ENCODE measurements around the gene GPR119. TPM values are rescaled to one million over a fixed set of nuclear protein-coding genes. Genes with fewer than 3 reads are reported as not detected.
"Not testable (repeated sequence)": the region's sequence is repeated elsewhere in the genome, so short reads cannot be mapped to it uniquely, and the experiment has no call there.

GPR119 gene
- not detected for total RNA-seq

- DNase-seq, result no peak
These were observed at the start of gene GPR119 for GRCh38 chrX:130385520-130385919. Gene GPR119 (minus strand): TSS chrX:130385674. CDS start chrX:130385447, 227 bp downstream.

DNA sequence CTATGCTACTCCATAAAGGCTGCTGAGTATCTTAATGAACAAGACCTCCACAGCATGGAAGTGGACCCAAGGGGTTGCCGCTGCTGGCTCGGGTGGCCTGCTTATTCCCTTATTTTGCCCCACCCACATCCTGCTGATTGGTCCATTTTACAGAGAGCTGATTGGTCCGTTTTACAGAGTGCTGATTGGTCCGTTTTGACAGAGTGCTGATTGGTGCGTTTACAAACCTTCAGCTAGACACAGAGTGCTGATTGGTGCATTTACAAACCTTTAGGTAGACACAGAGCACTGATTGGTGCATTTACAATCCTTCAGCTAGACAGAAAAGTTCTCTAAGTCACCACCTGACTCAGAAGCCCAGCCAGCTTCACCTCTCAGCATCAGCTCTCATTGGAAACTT lies 43.8 kb upstream of the GPR119 start:
- DNase-seq, result not testable (repeated sequence)

DNA sequence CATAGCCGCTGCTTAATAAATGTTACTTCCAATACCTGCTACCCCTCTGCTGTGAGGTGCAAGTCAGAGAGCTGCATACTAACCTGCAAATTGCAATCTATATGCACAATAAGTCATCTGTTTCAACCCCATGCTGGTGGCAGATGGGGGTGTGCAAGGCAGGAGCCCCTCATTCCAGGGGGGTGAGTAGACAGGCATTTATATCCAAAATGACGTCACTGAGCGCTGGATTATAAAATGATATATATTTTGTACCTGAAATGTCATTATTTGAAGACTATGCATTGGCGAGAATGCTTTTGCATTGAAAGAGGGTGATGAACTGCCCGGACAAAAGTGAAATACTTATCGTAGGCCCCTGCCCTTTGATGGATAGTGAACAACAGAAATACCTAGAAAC lies 41.1 kb upstream of the GPR119 start:
- DNase-seq, result no peak

DNA sequence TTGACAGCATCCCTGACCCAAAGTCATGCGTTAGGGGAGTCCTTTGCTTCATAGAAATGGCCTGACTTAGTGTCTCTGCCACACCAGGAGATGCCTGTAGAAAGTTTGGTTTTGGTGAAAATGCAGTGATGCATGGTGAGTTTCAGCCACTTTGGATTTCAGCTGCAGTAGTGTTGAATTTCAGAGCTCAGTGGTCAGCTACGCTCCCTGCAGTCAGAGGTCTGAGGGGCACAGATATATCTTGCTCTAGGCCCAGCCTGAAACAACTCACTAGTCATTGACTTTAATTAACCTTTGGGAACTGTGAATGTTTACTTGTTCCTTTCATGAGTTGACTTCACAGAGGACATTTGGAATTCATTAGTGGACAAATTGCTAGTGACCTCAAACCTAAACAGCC lies 33.8 kb upstream of the GPR119 start:
- no peak for DNase-seq

GRCh38 chrX:130418740-130419139 lies 33.3 kb upstream of the GPR119 start:
- DNase-seq, result no peak

DNA sequence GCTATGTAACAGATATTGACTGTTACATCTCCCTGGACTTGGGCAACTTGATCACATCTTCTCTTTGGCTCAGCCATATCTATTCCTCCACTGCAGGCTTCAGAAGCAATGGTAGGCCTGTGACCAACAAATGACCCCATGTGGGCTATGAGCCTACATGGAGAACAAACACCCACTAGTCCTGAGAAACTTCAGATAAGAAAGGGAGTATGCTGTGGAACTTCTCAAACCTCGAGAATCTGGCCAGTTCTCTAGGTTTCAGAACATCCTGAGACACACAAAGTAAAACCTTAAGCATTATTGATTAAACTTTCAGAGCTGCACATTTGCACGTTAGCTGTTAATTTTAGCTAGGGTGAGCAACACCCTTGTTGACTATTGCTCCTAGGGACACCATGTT lies 32.6 kb upstream of the GPR119 start:
- DNase-seq, result no peak

- no peak for DNase-seq
These were observed 31.3 kb upstream of the GPR119 start for GRCh38 chrX:130416785-130417184.

DNA sequence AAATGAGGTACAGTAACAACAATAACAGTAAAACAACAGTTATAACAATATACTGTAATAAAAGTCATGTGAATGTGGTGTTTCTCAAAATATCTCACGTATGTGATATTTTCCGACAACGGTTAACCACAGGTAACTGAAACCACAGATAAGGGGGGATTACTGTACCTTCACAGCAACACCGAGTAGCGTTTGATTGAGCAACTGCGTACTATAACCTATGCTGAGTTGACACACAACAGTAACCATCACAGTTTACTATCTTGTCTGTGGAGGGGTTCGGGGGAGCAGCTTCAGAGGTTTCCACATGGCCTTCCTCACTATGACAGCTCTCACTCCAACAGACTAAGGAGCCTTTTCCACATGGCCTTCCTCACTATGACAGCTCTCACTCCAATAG lies 29.7 kb upstream of the GPR119 start:
- no peak for DNase-seq

DNA sequence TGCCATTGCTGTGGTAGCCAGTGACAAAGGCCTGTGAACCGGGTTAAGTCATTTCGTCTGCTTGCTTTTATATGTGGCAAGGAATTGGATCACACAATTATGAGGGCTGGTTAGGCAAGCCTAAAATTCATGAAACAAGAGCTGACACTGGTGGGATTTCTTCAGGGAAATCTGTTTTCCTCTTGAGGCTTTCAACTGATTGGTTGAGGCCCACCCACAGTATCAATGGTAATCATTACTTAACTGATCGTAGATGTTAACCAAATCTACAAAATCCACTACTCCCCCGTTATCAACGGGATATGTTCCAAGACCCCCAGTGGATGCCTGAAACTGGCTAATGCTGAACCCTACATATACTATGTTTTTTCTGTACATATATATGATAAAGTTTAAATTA lies 29.3 kb upstream of the GPR119 start:
- DNase-seq, result no peak

- DNase-seq, result no peak
These were observed 27.9 kb upstream of the GPR119 start for GRCh38 chrX:130413415-130413814.

DNA sequence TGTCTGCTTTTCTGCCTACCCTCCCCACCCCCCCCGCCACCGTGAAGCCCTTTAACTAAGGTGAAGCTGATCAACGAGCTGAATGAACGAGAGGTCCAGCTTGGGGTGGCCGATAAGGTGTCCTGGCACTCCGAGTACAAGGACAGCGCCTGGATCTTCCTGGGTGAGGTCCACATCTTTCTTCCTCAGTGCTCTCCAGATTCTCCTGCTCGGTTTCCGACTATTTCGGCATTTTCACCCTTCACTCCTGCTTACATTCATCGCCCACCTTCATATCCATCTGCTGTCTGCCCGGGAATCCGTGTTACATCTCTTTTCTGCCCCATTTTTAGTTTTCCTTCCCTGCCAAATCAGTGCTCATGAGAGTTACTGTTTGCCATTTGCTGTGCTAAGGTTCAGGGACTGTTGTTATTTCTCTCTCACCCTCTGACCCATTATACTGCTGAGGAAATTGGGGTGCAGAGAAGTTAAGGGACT lies 16.8 kb upstream of the GPR119 start:
- DNase-seq, result no peak

DNA sequence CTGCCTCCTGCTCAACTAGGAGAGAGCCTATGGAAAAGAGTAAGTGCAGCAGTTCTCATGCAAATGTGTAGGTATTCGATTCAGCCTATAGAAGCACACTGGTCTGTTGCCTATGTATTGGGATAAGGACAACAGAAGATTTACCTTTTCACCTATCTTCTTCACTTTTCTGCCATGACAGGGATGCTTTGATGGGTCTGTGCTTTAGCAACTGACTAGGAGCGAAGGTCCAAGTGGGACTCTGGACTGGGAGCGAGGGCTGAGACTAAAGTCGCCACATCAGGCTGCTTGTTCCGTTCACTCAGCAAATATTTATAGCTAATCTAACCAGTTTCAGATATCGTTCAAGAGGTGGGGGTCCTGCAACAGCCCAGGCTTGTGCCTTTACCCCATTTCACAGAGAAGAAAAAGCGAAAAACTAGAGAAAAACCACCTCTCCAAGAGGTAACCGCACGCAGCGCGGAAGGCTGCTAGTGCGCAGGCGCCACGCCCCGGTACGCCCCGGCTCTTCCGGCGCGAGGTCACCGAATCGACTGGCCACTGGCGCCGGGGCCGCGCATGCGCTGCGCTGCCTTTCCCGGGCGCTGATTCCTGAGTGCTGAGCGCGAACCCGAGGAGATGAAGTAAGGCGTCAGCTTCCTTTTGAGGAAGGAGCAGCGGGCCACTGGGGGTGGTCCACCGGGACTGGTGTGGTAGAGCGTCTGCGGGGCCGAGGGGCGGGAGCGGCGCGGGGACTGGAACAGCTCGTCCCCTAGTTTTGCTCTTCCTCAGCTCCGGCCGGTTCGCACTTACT lies 16.1 kb upstream of the GPR119 start, which contains the start of gene RBMX2:
RBMX2 (plus strand) TSS at position 573 of the 793 bp plus-strand sequence; CDS start at position 619, 46 bp downstream.
- peak; percentile 58 for DNase-seq

DNA sequence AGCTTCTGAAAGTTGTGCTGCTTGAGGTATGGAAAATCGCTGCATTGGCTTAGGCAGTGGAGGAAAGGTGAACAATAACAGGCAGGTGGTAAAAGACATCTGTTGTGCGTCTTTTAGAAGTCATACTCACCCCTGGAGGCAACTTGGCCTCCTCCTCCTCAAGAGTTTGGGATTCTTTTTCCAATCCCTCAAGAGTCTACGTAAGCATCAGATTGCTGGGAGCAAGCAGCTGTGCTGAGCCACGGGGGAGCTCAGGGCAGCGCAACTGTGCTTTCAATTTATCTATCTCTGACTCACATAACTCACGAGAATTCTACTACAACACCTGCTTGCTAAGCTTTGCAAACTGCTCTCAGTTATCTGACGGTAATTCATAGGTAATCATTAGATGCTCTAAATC lies 9.9 kb upstream of the GPR119 start:
- DNase-seq, result no peak

DNA sequence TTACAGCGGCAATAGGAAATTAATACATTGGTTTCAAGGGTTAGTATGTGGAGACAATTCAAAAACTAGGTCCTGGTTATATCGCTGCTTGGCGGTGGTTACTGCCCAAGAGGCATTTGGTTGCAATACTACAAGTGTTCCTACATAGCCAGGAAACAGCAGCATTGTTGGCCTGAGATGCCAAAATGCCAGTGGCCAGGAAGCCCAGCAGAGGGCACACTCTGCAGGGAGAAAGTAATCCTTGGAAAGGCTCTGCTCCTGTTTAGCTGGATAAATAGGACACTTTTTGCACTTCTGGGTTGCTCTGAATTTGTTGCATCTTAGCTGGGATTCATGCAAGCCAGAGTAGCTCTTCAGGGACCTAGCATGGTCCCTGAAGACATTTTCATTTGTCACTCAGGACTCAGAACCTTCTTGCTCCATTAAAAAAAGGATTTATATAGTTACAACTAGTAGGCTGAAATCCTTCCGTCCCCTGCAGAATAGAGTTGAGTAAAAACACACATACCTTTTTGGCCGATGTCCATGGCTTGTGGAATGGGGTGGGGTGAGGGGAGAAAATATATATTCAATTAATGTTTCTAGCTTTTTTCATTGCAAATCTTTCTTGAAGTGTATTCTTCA lies 8.1 kb upstream of the GPR119 start:
- DNase-seq, result no peak

GRCh38 chrX:130386408-130386808 lies 934 bp upstream of the GPR119 start:
- DNase-seq, result no peak

GRCh38 chrX:130378024-130378669 lies 7.3 kb downstream of the GPR119 start:
- DNase-seq, result no peak

DNA sequence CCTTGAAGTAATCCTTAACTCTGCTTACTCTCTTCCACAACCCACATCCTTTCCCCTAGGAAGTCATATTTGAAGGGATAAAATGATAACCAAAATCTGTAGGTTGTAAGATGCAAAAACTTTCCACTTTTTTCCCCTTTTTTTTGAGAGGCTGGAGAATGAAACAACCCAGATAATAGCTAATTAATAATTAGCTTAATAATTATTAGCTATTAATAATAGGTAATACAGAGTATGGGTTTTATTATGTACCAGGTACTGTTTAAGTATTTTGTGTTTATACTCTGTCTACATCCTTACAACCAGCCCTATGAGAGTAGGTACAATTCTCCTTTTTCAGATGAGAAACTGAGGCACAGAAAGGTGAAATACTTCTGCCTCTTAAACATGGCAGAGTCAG lies 9.4 kb downstream of the GPR119 start:
- DNase-seq, result no peak

- DNase-seq, result not testable (repeated sequence)
These were observed 33.4 kb downstream of the GPR119 start for GRCh38 chrX:130352050-130352449.

DNA sequence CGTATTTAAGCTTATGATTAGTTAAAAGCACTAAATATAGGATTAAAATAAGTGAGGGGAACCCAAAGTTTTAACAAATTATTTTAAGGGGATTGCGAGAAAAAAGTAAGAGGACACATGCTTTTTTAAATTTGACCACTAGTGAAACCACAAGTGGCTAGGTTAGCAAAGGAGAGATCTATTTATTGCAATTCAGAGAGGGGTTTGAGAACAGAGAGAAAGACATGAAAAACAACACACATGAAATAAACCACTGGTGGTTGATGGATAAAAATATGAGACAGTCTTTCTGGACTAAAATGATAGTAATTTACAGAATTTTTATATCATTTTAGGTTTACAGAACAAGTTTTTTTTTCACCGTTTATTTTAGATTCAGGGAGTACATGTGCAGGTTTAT lies 33.9 kb downstream of the GPR119 start:
- no peak for DNase-seq

DNA sequence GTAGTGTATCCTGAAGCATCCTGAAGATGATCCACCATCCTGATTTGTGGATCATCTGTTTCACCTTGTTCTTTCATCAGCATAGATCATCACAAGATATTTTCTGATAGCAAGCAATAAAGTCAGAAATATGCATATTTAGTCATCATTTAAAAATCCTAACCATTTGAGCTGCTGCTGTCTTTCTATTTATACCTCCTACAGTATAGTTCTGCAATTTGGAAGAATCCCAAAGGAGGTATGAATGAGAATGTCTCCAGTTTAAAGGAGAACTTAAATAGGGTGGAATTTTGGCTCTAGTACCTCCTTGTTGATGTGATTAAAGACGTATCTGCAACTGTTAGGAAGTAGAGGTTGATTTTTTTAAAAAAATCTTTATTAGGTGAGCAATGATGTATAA lies 38.2 kb downstream of the GPR119 start:
- no peak for DNase-seq

DNA sequence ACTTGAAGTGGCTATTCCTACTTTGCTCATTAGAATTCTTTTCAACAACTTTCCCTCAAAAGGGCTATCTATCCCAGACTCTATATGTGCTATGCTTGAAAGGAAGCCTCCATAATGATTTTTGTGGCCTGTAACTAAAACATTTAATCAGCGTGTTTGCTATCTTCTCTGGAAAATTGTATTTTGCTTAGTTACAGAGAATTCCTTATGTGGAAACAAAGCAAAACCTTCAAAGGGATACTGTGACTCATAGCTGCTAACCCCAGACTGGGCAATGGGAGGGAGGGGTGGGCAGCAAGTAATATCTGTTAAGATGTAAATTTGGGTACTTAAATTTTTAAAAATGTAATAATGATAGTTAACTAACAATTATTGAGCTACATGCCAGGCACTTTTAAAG lies 42.1 kb downstream of the GPR119 start:
- DNase-seq, result no peak

DNA sequence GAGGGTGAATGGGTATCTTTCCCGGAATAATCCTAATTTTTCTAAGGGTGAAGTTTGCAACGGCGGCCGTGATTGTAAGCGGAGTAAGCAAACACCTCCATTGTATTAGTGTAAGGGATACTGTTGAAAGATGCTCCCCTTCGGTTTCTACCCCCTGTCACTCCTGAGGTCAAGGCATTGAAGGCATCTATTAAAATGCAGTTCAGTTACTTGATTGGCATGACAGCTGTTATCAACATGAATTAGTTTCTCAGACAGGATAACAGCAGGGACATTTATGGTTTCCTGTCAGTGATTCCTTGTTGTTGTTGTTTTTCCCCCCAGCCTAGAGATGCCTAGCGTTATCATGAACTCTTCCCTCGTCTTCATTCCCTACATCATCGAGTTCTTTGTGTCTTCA lies 45.2 kb downstream of the GPR119 start:
- no peak for DNase-seq

GRCh38 chrX:130339408-130340222 lies 45.9 kb downstream of the GPR119 start, which contains the start of gene SLC25A14:
Gene SLC25A14 (plus strand): TSS chrX:130339919. CDS start chrX:130340279, 360 bp downstream.
- DNase-seq, result peak; percentile 63
